ENCODE data around the gene TJP2. TPM values are rescaled to one million over a fixed set of nuclear protein-coding genes. Genes with fewer than 3 reads are reported as not detected.
"Not testable (repeated sequence)": the region's sequence is repeated elsewhere in the genome, so short reads cannot be mapped to it uniquely, and the experiment has no call there.

Gene TJP2
- total RNA-seq, 1 donor from 2014 or later: 39.6 TPM

DNA sequence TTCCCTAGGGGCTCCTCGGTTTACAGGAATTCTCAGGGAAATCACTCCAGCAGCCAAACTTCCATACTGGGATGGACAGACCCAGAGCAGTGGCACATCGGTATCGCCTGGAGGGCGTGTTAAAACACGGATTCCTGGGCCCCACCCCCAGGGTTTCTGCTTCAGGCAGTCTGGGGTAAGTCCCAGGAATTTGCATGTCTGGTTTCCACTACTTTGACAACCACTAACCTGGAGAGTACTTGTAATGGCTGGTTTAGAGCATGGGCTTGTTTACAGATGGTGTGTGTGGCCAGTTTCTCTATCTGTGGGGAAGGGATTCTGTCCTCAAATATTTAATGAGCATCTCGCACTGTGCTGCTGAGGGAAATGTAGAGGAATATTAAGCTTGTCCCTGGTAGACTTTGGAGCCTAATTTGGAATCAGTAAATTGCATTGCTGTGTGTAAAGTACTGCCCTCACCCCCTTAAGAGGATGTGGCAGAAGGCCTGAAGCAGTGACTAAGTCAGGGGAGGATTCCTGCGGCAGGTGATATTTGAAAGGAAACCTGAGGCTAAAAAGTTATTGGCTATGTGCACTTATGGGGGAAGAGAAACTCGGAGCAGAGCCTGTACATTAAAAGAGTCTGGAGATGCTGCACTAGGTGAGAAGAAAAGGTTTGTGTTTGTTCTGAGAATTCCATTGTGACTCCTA, 18.6 kb upstream of the TJP2 start:
- H3K9me3 ChIP-seq (ENCODE audit: insufficient read depth, low read depth, low read length): no peaks in the 10 kb centered on the region
- H3K4me3 Mint-ChIP-seq (ENCODE audit: unreplicated experiment): peak overlapping the region; percentile 1
- peaks cover 10% of the 10 kb centered on the region for H3K4me1 Mint-ChIP-seq (ENCODE audit: low read depth, unreplicated experiment)
- DNase-seq (ENCODE audit: low read depth) (no peak), FAIRE-seq (no peak)
- no peak overlapping the region for H3K4me2 ChIP-seq (ENCODE audit: low read length)
- no peaks in the 10 kb centered on the region for H3K27me3 ChIP-seq (ENCODE audit: insufficient read depth, low read length)
- H4K20me1 ChIP-seq (ENCODE audit: insufficient read depth, low read length): no peaks in the 10 kb centered on the region
- no peaks in the 10 kb centered on the region for H3K36me3 ChIP-seq (ENCODE audit: insufficient read depth, low read length)
- H3K4me3 ChIP-seq (ENCODE audit: insufficient read depth, low read depth, low read length): no peak overlapping the region
- H2AFZ ChIP-seq (ENCODE audit: low read depth, low read length): no peak overlapping the region
- H3K27ac ChIP-seq (ENCODE audit: low read depth, low read length): no peak overlapping the region
- H3K9ac ChIP-seq (ENCODE audit: low read length): no peak overlapping the region
- peak overlapping the region; percentile 58 for H3K27ac Mint-ChIP-seq (ENCODE audit: unreplicated experiment)
- H3K79me2 ChIP-seq (ENCODE audit: insufficient read depth, low read length): no peaks in the 10 kb centered on the region
- H3K27me3 Mint-ChIP-seq (ENCODE audit: low read depth, unreplicated experiment): no peaks in the 10 kb centered on the region
- H3K36me3 Mint-ChIP-seq (ENCODE audit: low read depth, unreplicated experiment): no peaks in the 10 kb centered on the region
- no peaks in the 10 kb centered on the region for H3K4me1 ChIP-seq (ENCODE audit: insufficient read depth, low read length)
- no peak for TF ChIP-seq EZH2 (IDR thresholded peaks at IDR 0.05; ENCODE audit: insufficient read depth, low read length)
- TF ChIP-seq, protein P1, sequence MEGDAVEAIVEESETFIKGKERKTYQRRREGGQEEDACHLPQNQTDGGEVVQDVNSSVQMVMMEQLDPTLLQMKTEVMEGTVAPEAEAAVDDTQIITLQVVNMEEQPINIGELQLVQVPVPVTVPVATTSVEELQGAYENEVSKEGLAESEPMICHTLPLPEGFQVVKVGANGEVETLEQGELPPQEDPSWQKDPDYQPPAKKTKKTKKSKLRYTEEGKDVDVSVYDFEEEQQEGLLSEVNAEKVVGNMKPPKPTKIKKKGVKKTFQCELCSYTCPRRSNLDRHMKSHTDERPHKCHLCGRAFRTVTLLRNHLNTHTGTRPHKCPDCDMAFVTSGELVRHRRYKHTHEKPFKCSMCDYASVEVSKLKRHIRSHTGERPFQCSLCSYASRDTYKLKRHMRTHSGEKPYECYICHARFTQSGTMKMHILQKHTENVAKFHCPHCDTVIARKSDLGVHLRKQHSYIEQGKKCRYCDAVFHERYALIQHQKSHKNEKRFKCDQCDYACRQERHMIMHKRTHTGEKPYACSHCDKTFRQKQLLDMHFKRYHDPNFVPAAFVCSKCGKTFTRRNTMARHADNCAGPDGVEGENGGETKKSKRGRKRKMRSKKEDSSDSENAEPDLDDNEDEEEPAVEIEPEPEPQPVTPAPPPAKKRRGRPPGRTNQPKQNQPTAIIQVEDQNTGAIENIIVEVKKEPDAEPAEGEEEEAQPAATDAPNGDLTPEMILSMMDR (IDR thresholded peaks at IDR 0.05; ENCODE audit: insufficient read depth, low read depth, low read length): no peak
- no peaks in the 10 kb centered on the region for H3K9me3 Mint-ChIP-seq (ENCODE audit: unreplicated experiment)

DNA sequence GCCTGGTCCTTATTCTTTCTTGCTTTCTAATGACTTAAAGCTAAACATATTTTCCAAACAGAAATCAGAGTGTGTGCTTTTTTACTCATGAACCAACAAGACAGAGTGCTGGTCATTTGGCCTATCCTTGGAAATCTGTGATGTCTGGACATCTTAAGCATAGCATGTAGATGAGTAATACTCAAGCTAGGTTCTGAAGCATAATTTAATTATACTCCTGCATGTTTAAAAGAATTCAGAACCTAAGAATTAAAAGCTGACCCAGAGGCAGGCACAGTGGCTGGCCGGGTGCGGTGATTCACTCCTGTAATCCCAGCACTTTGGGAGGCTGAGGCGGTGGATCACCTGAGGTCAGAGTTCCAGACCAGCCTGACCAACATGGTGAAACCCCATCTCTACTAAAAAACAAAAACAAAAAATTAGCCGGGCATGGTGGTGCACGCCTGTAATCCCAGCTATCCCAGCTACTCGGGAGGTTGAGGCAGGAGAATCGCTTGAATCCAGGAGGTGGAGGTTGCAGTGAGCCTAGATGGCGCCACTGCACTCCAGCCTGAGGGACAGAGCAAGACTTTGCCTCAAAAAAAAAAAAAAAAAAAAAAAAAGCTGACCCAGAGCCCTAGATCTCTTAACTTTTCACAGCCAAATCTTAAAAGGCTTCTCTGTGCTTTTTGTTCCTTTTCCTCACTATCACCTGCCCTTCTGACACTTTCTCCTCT, 16.2 kb upstream of the TJP2 start:
- no peaks in the 10 kb centered on the region for H4K20me1 ChIP-seq (ENCODE audit: insufficient read depth, low read length)
- no peak overlapping the region for H3K9ac ChIP-seq (ENCODE audit: low read length)
- no peaks in the 10 kb centered on the region for H3K9me3 ChIP-seq (ENCODE audit: insufficient read depth, low read depth, low read length)
- FAIRE-seq: peak; percentile 76
- no peak overlapping the region for H3K4me3 Mint-ChIP-seq (ENCODE audit: unreplicated experiment)
- no peaks in the 10 kb centered on the region for H3K79me2 ChIP-seq (ENCODE audit: insufficient read depth, low read length)
- H3K27me3 Mint-ChIP-seq (ENCODE audit: low read depth, unreplicated experiment): no peaks in the 10 kb centered on the region
- TF ChIP-seq EZH2 (IDR thresholded peaks at IDR 0.05; ENCODE audit: insufficient read depth, low read length): no peak
- TF ChIP-seq, protein P1 (IDR thresholded peaks at IDR 0.05; ENCODE audit: insufficient read depth, low read depth, low read length): peak; percentile 17
- H3K4me1 ChIP-seq (ENCODE audit: insufficient read depth, low read length): no peaks in the 10 kb centered on the region
- H3K27ac Mint-ChIP-seq (ENCODE audit: unreplicated experiment): no peak overlapping the region
- no peak overlapping the region for H3K4me2 ChIP-seq (ENCODE audit: low read length)
- no peaks in the 10 kb centered on the region for H3K27me3 ChIP-seq (ENCODE audit: insufficient read depth, low read length)
- H3K4me1 Mint-ChIP-seq (ENCODE audit: low read depth, unreplicated experiment): peaks cover 10% of the 10 kb centered on the region
- H3K4me3 ChIP-seq (ENCODE audit: insufficient read depth, low read depth, low read length): no peak overlapping the region
- no peaks in the 10 kb centered on the region for H3K9me3 Mint-ChIP-seq (ENCODE audit: unreplicated experiment)
- peak overlapping the region; percentile 3 for H3K27ac ChIP-seq (ENCODE audit: low read depth, low read length)
- no peak overlapping the region for H2AFZ ChIP-seq (ENCODE audit: low read depth, low read length)
- DNase-seq (ENCODE audit: low read depth): peak; percentile 87
- H3K36me3 ChIP-seq (ENCODE audit: insufficient read depth, low read length): no peaks in the 10 kb centered on the region
- H3K36me3 Mint-ChIP-seq (ENCODE audit: low read depth, unreplicated experiment): no peaks in the 10 kb centered on the region

DNA sequence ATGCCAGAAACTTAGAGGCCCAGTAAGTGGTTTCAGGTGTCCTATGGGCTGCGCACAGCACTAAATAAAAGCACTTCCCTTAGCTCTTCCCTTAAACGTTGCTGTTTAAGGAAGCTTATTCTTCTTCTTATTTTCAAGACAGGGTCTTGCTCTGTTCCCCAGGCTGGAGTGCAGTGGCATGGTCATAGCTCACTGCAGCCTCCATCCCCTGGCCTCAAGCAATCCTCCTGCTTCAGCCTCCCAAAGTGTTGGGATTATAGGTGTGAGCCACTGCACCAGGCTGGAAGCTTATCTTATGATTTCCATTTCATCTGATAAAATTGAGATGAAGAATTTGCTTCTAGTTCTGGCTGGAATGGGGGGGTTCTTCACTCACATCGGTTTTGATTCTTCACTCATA, 15.6 kb upstream of the TJP2 start:
- DNase-seq (ENCODE audit: low read depth): no peak
- no peak overlapping the region for H3K4me2 ChIP-seq (ENCODE audit: low read length)
- no peak for FAIRE-seq
- H3K27me3 ChIP-seq (ENCODE audit: insufficient read depth, low read length): no peaks in the 10 kb centered on the region
- no peaks in the 10 kb centered on the region for H3K4me1 ChIP-seq (ENCODE audit: insufficient read depth, low read length)
- H3K9me3 ChIP-seq (ENCODE audit: insufficient read depth, low read depth, low read length): no peaks in the 10 kb centered on the region
- H3K4me1 Mint-ChIP-seq (ENCODE audit: low read depth, unreplicated experiment): peaks cover 10% of the 10 kb centered on the region
- no peaks in the 10 kb centered on the region for H3K36me3 ChIP-seq (ENCODE audit: insufficient read depth, low read length)
- no peaks in the 10 kb centered on the region for H4K20me1 ChIP-seq (ENCODE audit: insufficient read depth, low read length)
- no peaks in the 10 kb centered on the region for H3K79me2 ChIP-seq (ENCODE audit: insufficient read depth, low read length)
- H3K9ac ChIP-seq (ENCODE audit: low read length): no peak overlapping the region
- H3K27ac Mint-ChIP-seq (ENCODE audit: unreplicated experiment): no peak overlapping the region
- TF ChIP-seq EZH2 (IDR thresholded peaks at IDR 0.05; ENCODE audit: insufficient read depth, low read length): no peak
- TF ChIP-seq, protein P1 (IDR thresholded peaks at IDR 0.05; ENCODE audit: insufficient read depth, low read depth, low read length): no peak
- H3K9me3 Mint-ChIP-seq (ENCODE audit: unreplicated experiment): no peaks in the 10 kb centered on the region
- H2AFZ ChIP-seq (ENCODE audit: low read depth, low read length): no peak overlapping the region
- no peak overlapping the region for H3K4me3 Mint-ChIP-seq (ENCODE audit: unreplicated experiment)
- no peak overlapping the region for H3K27ac ChIP-seq (ENCODE audit: low read depth, low read length)
- H3K4me3 ChIP-seq (ENCODE audit: insufficient read depth, low read depth, low read length): no peak overlapping the region
- H3K36me3 Mint-ChIP-seq (ENCODE audit: low read depth, unreplicated experiment): no peaks in the 10 kb centered on the region
- no peaks in the 10 kb centered on the region for H3K27me3 Mint-ChIP-seq (ENCODE audit: low read depth, unreplicated experiment)

DNA sequence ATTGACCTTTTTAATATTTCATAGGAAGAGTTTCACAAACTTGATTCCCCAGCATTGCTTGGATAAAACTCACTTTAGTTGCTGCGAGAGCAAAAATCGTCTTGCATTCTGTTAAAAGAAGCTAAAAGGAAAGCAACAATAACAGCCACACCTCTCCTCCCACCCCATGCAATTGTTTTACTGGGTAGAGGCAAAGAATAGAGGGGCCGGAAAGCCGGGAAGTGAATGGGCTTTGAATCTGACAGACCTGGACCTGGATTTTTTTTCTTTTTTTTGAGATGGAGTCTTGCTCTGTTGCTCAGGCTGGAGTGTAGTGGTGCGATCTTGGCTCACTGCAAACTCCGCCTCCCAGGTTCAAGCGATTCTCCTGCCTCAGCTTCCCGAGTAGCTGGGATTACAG, 9.5 kb upstream of the TJP2 start:
- H3K27ac Mint-ChIP-seq (ENCODE audit: unreplicated experiment); H4K20me1 ChIP-seq (ENCODE audit: insufficient read depth, low read length); H3K36me3 Mint-ChIP-seq (ENCODE audit: low read depth, unreplicated experiment); H3K79me2 ChIP-seq (ENCODE audit: insufficient read depth, low read length); H3K4me3 ChIP-seq (ENCODE audit: insufficient read depth, low read depth, low read length); DNase-seq (ENCODE audit: low read depth); H3K27ac ChIP-seq (ENCODE audit: low read depth, low read length); H3K27me3 ChIP-seq (ENCODE audit: insufficient read depth, low read length); FAIRE-seq; H3K9me3 ChIP-seq (ENCODE audit: insufficient read depth, low read depth, low read length); H2AFZ ChIP-seq (ENCODE audit: low read depth, low read length); H3K4me1 ChIP-seq (ENCODE audit: insufficient read depth, low read length); H3K4me2 ChIP-seq (ENCODE audit: low read length); H3K9ac ChIP-seq (ENCODE audit: low read length); H3K36me3 ChIP-seq (ENCODE audit: insufficient read depth, low read length); H3K27me3 Mint-ChIP-seq (ENCODE audit: low read depth, unreplicated experiment); H3K9me3 Mint-ChIP-seq (ENCODE audit: unreplicated experiment); H3K4me3 Mint-ChIP-seq (ENCODE audit: unreplicated experiment); H3K4me1 Mint-ChIP-seq (ENCODE audit: low read depth, unreplicated experiment): not testable (repeated sequence)
